Measurements from ENCODE around the gene WDR1.

Gene WDR1

DNA sequence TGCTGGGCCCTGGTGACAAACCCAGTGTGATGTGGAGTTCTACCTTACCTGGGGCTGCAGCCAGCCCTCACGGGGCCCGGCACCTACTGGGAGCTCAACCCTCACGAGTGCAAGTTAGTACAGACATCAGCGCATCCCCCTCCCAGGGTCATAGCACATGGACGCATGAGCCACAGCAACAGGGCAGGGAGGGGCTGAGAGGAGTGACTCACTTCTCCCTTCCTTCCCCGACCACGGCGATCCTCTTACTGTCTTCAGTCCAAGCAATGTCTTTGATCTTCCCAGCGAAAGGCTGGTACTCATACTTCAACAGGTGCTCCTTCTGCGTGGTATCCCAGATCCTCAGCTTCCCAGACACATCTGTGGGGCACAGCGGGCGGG is 17.8 kb downstream of the WDR1 start:
- TF ChIP-seq CTCF (IDR thresholded peaks at IDR 0.05; ENCODE audit: low read depth, low read length) = no peak
- peak in 1 of 2 donors; percentile 78 for DNase-seq (ENCODE audit: low read depth in 2 of 2)
- H3K4me3 ChIP-seq (replicated peaks in 1 of 2; ENCODE audit: low read depth in 2 of 2, low read length in 2 of 2) = no peak overlapping the region

- DNase-seq (ENCODE audit: low read depth in 2 of 2) = no peak
- TF ChIP-seq CTCF (IDR thresholded peaks at IDR 0.05; ENCODE audit: low read depth, low read length) = no peak
- no peak overlapping the region for H3K4me3 ChIP-seq (replicated peaks in 1 of 2; ENCODE audit: low read depth in 2 of 2, low read length in 2 of 2)
These were observed 18.5 kb downstream of the WDR1 start for GRCh38 chr4:10097906-10098779.

DNA sequence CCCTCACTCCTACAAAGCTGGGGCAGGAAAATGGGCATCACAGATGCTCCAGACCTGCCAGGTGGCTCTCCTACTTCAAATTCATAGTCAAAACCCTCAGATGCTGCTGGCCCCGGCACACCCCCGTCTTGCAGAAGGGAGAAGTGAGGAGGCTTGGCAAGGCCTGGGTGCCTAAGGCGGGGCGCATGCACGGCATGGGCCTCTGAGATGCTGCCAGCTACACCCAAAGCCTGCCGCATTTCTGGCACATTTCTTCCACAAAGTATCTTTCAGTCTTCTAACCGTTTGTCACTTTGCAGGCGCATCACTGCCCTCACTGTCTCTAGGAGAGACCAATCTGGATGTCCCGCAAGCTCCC is 19.6 kb downstream of the WDR1 start:
- TF ChIP-seq CTCF (IDR thresholded peaks at IDR 0.05; ENCODE audit: low read depth, low read length) = no peak
- no peak overlapping the region for H3K4me3 ChIP-seq (replicated peaks in 1 of 2; ENCODE audit: low read depth in 2 of 2, low read length in 2 of 2)
- no peak for DNase-seq (ENCODE audit: low read depth in 2 of 2)

- peak; percentile 88 to 95 for DNase-seq (ENCODE audit: low read depth in 2 of 2)
- H3K4me3 ChIP-seq (replicated peaks in 1 of 2; ENCODE audit: low read depth in 2 of 2, low read length in 2 of 2) = no peak overlapping the region
- no peak for TF ChIP-seq CTCF (IDR thresholded peaks at IDR 0.05; ENCODE audit: low read depth, low read length)
These were observed 20.2 kb downstream of the WDR1 start for GRCh38 chr4:10096201-10096977.

GRCh38 chr4:10095296-10095991 is 21.2 kb downstream of the WDR1 start:
- H3K4me3 ChIP-seq (replicated peaks in 1 of 2; ENCODE audit: low read depth in 2 of 2, low read length in 2 of 2) = no peak overlapping the region
- no peak for DNase-seq (ENCODE audit: low read depth in 2 of 2)

More at GRCh38 chr4:10095296-10095991, 21.2 kb downstream of the WDR1 start:
- TF ChIP-seq CTCF (IDR thresholded peaks at IDR 0.05; ENCODE audit: low read depth, low read length) = no peak
